ENCODE measurements around the gene TCP11. TPM values are rescaled to one million over a fixed set of nuclear protein-coding genes. Genes with fewer than 3 reads are reported as not detected.

The TCP11 gene
- total and polyA plus RNA-seq, 2 donors (not counting 1 experiment from before 2014, with no cell fraction given): not detected

DNA sequence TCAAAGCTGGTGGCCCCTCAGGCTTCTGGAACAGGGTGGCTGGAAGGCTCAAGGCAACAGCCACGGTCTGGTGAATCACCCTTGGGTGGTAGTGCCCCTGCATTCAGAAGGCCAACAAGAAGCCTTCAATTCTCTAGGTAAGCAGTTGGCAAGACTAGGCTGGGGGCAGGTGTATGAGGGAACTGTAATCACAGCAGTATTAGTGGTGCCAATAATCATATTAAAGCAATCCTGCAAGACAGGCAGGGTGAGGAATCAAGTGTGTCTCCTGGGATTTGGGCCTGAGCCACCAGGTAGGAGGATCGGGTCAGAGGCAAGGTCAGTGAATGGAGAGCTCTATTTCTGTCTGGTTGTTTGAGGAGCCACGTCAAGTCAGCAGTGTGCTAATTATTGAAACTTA is 47.7 kb upstream of the TCP11 start:
- H3K9ac ChIP-seq (ENCODE audit: low read length): no peak overlapping the region
- H3K27ac ChIP-seq (ENCODE audit: low read length in 2 of 2): no peak overlapping the region
- CTCF ChIA-PET: no interaction called here
- WGBS (ENCODE audit: insufficient coverage): 67% methylated on average over 1 of the region's 3 CpGs
- intact Hi-C loops (cut with micrococcal nuclease): no loop called here
- H3K4me3 ChIP-seq (ENCODE audit: control extremely low read depth in 1 of 5, extremely low read depth in 1 of 5, insufficient read depth in 1 of 5, low read depth in 2 of 5, low read length in 4 of 5): no peak overlapping the region
- H3K36me3 ChIP-seq (replicated peaks in 1 of 2; ENCODE audit: control extremely low read depth in 1 of 2, control insufficient read depth in 1 of 2, extremely low read depth in 1 of 2, insufficient read depth in 2 of 2, low read length in 1 of 2): no peaks in the 10 kb centered on the region
- H4K20me1 ChIP-seq (ENCODE audit: control insufficient read depth, insufficient read depth, low read length, poor library complexity, severe bottlenecking): no peaks in the 10 kb centered on the region
- no peaks in the 10 kb centered on the region for H3K79me2 ChIP-seq (ENCODE audit: control insufficient read depth, insufficient read depth, low read length)
- peaks cover 0 to 9% (median 3%) of the 10 kb centered on the region in 4 experiments for H3K27me3 ChIP-seq (replicated peaks in 1 of 4; ENCODE audit: control extremely low read depth in 1 of 4, control insufficient read depth in 3 of 4, insufficient read depth in 4 of 4, low read length in 3 of 4)
- DNase-seq (no peak), ATAC-seq (ENCODE audit: low read depth) (no peak)
- Mint-ChIP-seq H3K27me3 (peaks cover 24% of the 10 kb centered on the region), H3K27ac (no peak overlapping the region), H3K4me1 (no peaks in the 10 kb centered on the region), H3K9me3 (ENCODE audit: insufficient read depth) (no peaks in the 10 kb centered on the region), H3K4me3 (no peak overlapping the region)
- POLR2A ChIA-PET: no interaction called here
- TF ChIP-seq, protein P1, sequence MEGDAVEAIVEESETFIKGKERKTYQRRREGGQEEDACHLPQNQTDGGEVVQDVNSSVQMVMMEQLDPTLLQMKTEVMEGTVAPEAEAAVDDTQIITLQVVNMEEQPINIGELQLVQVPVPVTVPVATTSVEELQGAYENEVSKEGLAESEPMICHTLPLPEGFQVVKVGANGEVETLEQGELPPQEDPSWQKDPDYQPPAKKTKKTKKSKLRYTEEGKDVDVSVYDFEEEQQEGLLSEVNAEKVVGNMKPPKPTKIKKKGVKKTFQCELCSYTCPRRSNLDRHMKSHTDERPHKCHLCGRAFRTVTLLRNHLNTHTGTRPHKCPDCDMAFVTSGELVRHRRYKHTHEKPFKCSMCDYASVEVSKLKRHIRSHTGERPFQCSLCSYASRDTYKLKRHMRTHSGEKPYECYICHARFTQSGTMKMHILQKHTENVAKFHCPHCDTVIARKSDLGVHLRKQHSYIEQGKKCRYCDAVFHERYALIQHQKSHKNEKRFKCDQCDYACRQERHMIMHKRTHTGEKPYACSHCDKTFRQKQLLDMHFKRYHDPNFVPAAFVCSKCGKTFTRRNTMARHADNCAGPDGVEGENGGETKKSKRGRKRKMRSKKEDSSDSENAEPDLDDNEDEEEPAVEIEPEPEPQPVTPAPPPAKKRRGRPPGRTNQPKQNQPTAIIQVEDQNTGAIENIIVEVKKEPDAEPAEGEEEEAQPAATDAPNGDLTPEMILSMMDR (IDR thresholded peaks at IDR 0.05): no peak
- TF ChIP-seq EZH2 (IDR thresholded peaks at IDR 0.05; ENCODE audit: borderline replicate concordance, insufficient read depth, low read depth, low read length, poor library complexity, severe bottlenecking): no peak
- H3K9me3 ChIP-seq (ENCODE audit: control extremely low read depth in 1 of 3, control insufficient read depth in 2 of 3, insufficient read depth in 1 of 3, low read length in 2 of 3): no peaks in the 10 kb centered on the region
- H3K4me1 ChIP-seq (ENCODE audit: control insufficient read depth in 2 of 2, insufficient read depth in 2 of 2, low read length in 2 of 2): no peaks in the 10 kb centered on the region
- no peak overlapping the region for H3K4me2 ChIP-seq (replicated peaks; ENCODE audit: low read depth, low read length, poor library complexity, severe bottlenecking)
- no peak overlapping the region for H2AFZ ChIP-seq (ENCODE audit: insufficient read depth, low read depth, low read length, poor library complexity, severe bottlenecking)

DNA sequence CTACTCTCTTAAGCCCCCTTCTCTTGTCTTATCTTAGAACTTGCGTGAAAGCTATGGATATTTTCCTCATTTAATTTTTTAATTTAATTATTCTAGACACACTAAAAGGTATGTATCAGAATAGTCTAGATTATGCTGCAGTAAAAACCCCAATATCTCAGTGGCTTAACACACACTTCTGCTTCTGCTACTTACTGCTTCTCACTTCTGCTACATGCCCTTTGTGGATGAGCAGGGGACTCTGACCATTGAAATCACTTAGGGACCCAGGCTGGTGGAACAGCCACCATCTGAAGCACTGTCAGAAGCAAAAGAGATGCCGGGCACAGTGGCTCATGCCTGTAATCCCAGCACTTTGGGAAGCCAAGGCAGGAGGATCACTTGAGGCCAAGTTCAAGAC is 45.4 kb upstream of the TCP11 start:
- WGBS (ENCODE audit: insufficient coverage): 88% methylated on average over 1 of the region's 2 CpGs
- Histone ChIP-seq H3K9ac (ENCODE audit: low read length) (no peak overlapping the region), H3K9me3 (ENCODE audit: control extremely low read depth in 1 of 3, control insufficient read depth in 2 of 3, insufficient read depth in 1 of 3, low read length in 2 of 3) (no peaks in the 10 kb centered on the region), H4K20me1 (ENCODE audit: control insufficient read depth, insufficient read depth, low read length, poor library complexity, severe bottlenecking) (no peaks in the 10 kb centered on the region), H3K79me2 (ENCODE audit: control insufficient read depth, insufficient read depth, low read length) (no peaks in the 10 kb centered on the region), H3K27ac (ENCODE audit: low read length in 2 of 2) (no peak overlapping the region), H2AFZ (ENCODE audit: insufficient read depth, low read depth, low read length, poor library complexity, severe bottlenecking) (no peak overlapping the region), H3K4me1 (ENCODE audit: control insufficient read depth in 2 of 2, insufficient read depth in 2 of 2, low read length in 2 of 2) (no peaks in the 10 kb centered on the region), H3K27me3 (replicated peaks in 1 of 4; ENCODE audit: control extremely low read depth in 1 of 4, control insufficient read depth in 3 of 4, insufficient read depth in 4 of 4, low read length in 3 of 4) (peaks cover 0 to 9% (median 5%) of the 10 kb centered on the region in 4 experiments), H3K4me3 (ENCODE audit: control extremely low read depth in 1 of 5, extremely low read depth in 1 of 5, insufficient read depth in 1 of 5, low read depth in 2 of 5, low read length in 4 of 5) (no peak overlapping the region), H3K4me2 (replicated peaks; ENCODE audit: low read depth, low read length, poor library complexity, severe bottlenecking) (no peak overlapping the region), H3K36me3 (replicated peaks in 1 of 2; ENCODE audit: control extremely low read depth in 1 of 2, control insufficient read depth in 1 of 2, extremely low read depth in 1 of 2, insufficient read depth in 2 of 2, low read length in 1 of 2) (no peaks in the 10 kb centered on the region)
- ATAC-seq (ENCODE audit: low read depth): no peak
- TF ChIP-seq EZH2 (IDR thresholded peaks at IDR 0.05; ENCODE audit: borderline replicate concordance, insufficient read depth, low read depth, low read length, poor library complexity, severe bottlenecking): no peak
- TF ChIP-seq, protein P1 (IDR thresholded peaks at IDR 0.05): no peak
- Mint-ChIP-seq H3K27ac (no peak overlapping the region), H3K4me1 (no peaks in the 10 kb centered on the region), H3K4me3 (no peak overlapping the region), H3K9me3 (ENCODE audit: insufficient read depth) (no peaks in the 10 kb centered on the region), H3K27me3 (peaks cover 33% of the 10 kb centered on the region)
- ChIA-PET POLR2A (no interaction called here), CTCF (no interaction called here)
- DNase-seq: no peak
- intact Hi-C loops (cut with micrococcal nuclease): no loop called here

Data from B cell (primary cell).